LNCAP (cell line): ENCODE data around the gene BCL7A.

Experiments used
- CTCF ChIP-seq: fragments of 450-650 bp; IDR thresholded peaks from 2 replicates; pipeline ENCODE4 v1.5.1; 2017; ENCODE audit warnings: mild to moderate bottlenecking

BCL7A gene

GRCh38 chr12:122048151-122048550 is 26.5 kb downstream of the BCL7A start:
- no peak for TF ChIP-seq CTCF

GRCh38 chr12:122049827-122050226 is 28.1 kb downstream of the BCL7A start:
- no peak for TF ChIP-seq CTCF

- no peak for TF ChIP-seq CTCF
Measured at GRCh38 chr12:122050706-122051105, 29.0 kb downstream of the BCL7A start.

GRCh38 chr12:122051231-122051876 is 29.7 kb downstream of the BCL7A start:
- TF ChIP-seq CTCF, result no peak

GRCh38 chr12:122052285-122052684 is 30.6 kb downstream of the BCL7A start:
- no peak for TF ChIP-seq CTCF

GRCh38 chr12:122054842-122055520 is 33.3 kb downstream of the BCL7A start:
- TF ChIP-seq CTCF, result no peak

- no peak for TF ChIP-seq CTCF
Measured at GRCh38 chr12:122057007-122057735, 35.5 kb downstream of the BCL7A start.
